Esophagus squamous epithelium (tissue), 5 donors: ENCODE results near the gene RPS6KA6. TPM values are rescaled to one million over a fixed set of nuclear protein-coding genes. Genes with fewer than 3 reads are reported as not detected.
A peak's percentile ranks its signal among the peaks of the same experiment; 100 is the strongest.

ENCODE experiments used
- DNase-seq: peaks from one replicate; lab custom pipeline; 2025; lab: John Stamatoyannopoulos, UW
- H3K27ac ChIP-seq, 4 donors: fragments of 200-600 bp; sonication (generic); one replicate each; pipeline ENCODE4 v1.5.1; 2016 to 2019; ENCODE audit warnings: mild to moderate bottlenecking in 1 of 4
- H3K27me3 ChIP-seq, 4 donors: fragments of 200-600 bp; sonication (generic); 1 replicate in 3 of 4; 2 replicates in 1 of 4; pipeline versions ENCODE4 v1.5.1 to v1.6.0; 2017 to 2021; ENCODE audit warnings: antibody characterized with exemption in 1 of 4
- H3K36me3 ChIP-seq, 3 donors: fragments of 200-600 bp; sonication (generic); one replicate each; pipeline ENCODE4 v1.5.1; 2016 to 2019
- H3K4me1 ChIP-seq, 3 donors: fragments of 200-600 bp; sonication (generic); one replicate each; pipeline ENCODE4 v1.5.1; 2017 to 2019
- H3K4me3 ChIP-seq, 4 donors: fragments of 200-600 bp; sonication (generic); 1 replicate in 3 of 4; 2 replicates in 1 of 4; pipeline ENCODE4 v1.5.1; 2016 to 2019; ENCODE audit warnings: mild to moderate bottlenecking in 2 of 4, moderate library complexity in 1 of 4
- H3K9me3 ChIP-seq, 3 donors: fragments of 200-600 bp; sonication (generic); one replicate each; pipeline ENCODE4 v1.5.1; 2016 to 2019
- CTCF ChIP-seq, 6 experiments: fragments of 450-650 bp in 4 of 6; fragments of 200-600 bp in 2 of 6; sonication (generic) in 2 of 6; IDR thresholded peaks; one replicate each; pipeline ENCODE4 v1.5.1; 2016 to 2019; ENCODE audit warnings: antibody characterized with exemption in 6 of 6, mild to moderate bottlenecking in 4 of 6, moderate library complexity in 4 of 6
- POLR2A ChIP-seq, 4 donors: fragments of 450-650 bp; IDR thresholded peaks; one replicate each; pipeline ENCODE4 v1.6.1; 2017; ENCODE audit warnings: antibody characterized with exemption in 4 of 4, mild to moderate bottlenecking in 4 of 4, moderate library complexity in 3 of 4
- WGBS, 2 donors: methylation state at CpG; one replicate each; pipeline ENCODE4 v1.1.5; 2018; 5-methylcytosine and 5-hydroxymethylcytosine counted together
- intact Hi-C: fragments of 100-400 bp; cut with DNase I; formaldehyde crosslinking; loops from one replicate; pipeline ENCODE4 v1.15.0; 2022
- total RNA-seq, 4 donors: library from RNA; depleted of rRNA; stranded (reverse); fragments of >200 nt; gene quantifications; one replicate each; pipeline ENCODE4 v1.1.0, GENCODE V29; 2016
- donor health status: DM: yes; HTN: yes; CAD: no.

RPS6KA6 gene
- 1 to 10 TPM in 3 of 4 donors, under 1 TPM in 1; 0.92 to 2.9 (median 1.9) TPM for total RNA-seq

DNA sequence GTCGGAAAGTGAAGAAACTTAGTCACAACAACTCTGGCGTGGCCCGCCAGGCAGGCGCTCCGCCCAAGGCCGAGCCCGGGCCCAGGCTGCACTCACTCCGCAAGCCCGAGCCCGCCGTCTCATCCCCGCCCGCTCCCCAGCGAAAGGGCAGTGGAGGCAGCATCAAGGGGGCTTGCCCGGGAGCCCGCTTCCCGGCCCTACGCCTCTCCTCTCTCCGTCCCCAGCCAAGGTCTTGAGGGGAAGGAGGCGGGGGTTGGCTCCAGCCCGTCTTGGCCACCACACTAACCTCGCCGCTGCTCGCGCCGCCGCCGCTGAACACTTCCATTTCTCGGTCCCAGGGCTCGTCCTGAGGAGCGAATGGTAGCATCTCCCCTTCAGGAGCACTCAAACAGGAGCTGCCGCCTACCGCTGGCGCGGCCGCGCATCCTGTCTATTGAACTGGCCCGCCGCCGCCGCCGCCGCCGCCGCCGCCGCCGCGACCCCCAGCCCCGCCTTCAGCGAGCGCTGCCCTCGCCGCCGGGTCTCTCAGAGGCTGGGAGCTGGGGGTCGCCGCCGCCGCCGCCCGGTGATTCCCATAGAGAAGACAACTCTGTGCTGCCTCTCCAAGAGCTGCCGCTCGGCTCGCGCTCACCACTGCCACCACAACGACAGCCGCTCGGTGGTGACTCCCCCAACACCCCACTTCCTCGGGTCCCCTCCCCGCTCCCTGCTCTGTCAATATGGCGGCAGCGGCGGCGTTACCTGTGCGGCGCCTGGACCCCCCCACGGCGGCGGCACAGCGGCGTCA lies at the start of gene RPS6KA6:
Gene RPS6KA6, minus strand, starts transcription at position 667 of the 787 bp plus-strand sequence. Its CDS starts 300 bp downstream, at position 367.
- Histone ChIP-seq H3K9me3 (no peaks in the 10 kb centered on the region), H3K4me3 (peak within 1 kb of the TSS; percentile 47 to 69 (median 58)), H3K36me3 (no peaks in the 10 kb centered on the region), H3K27me3 (no peaks in the 10 kb centered on the region), H3K4me1 (no peaks in the 10 kb centered on the region), H3K27ac (peak within 1 kb of the TSS; percentile 49 to 74 (median 64))
- intact Hi-C loops: no loop called here
- TF ChIP-seq POLR2A (IDR thresholded peaks at IDR 0.05) (no peak), CTCF (IDR thresholded peaks at IDR 0.05) (no peak)
- 25% methylated on average over 8 of the region's 81 CpGs; no CpG with 5 or more reads in 1 of the 2 donors for WGBS, 2 donors
- DNase-seq: no peak

- TF ChIP-seq POLR2A (IDR thresholded peaks at IDR 0.05) (no peak), CTCF (IDR thresholded peaks at IDR 0.05) (no peak)
- 86% methylated on average over 2 of the region's 3 CpGs; no CpG with 5 or more reads in 1 of the 2 donors for WGBS, 2 donors
- Histone ChIP-seq H3K36me3 (no peaks in the 10 kb centered on the region), H3K27me3 (no peaks in the 10 kb centered on the region), H3K4me3 (no peak overlapping the region), H3K27ac (no peak overlapping the region), H3K9me3 (no peaks in the 10 kb centered on the region), H3K4me1 (no peaks in the 10 kb centered on the region)
- intact Hi-C loops: no loop called here
- no peak for DNase-seq
These were observed 36.7 kb upstream of the RPS6KA6 start for GRCh38 chrX:84224741-84225140.

- H3K4me1 ChIP-seq: no peaks in the 10 kb centered on the region
- no peaks in the 10 kb centered on the region for H3K27me3 ChIP-seq
- intact Hi-C loops: no loop called here
- no peaks in the 10 kb centered on the region for H3K36me3 ChIP-seq
- H3K27ac ChIP-seq: no peak overlapping the region
- TF ChIP-seq POLR2A (IDR thresholded peaks at IDR 0.05): no peak
- TF ChIP-seq CTCF (IDR thresholded peaks at IDR 0.05): no peak
- no peak overlapping the region for H3K4me3 ChIP-seq
- DNase-seq: no peak
- H3K9me3 ChIP-seq: no peaks in the 10 kb centered on the region
These were observed 35.3 kb upstream of the RPS6KA6 start for GRCh38 chrX:84223261-84223660.

DNA sequence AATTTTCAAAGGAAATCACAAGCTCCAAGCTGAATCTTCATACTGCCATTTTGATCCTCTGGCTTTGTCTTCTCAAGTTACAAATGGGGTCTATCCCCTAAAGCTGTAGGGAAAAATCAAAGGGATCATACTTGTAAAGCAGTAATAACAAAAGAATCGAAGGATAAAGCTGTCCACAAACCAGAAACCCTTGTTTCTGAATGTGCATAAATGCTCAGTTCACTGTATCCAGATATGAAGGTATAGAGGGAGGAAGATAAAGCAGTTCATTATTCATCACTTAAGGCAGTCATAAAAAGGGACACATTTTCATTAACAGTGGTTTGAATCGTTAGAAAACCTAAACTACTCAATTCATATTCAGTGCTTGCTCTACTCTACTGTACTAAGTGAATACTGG lies 33.2 kb upstream of the RPS6KA6 start:
- H3K27ac ChIP-seq: no peak overlapping the region
- WGBS, 2 donors: 34 to 70% methylated on average over 2 of the region's 2 CpGs
- H3K36me3 ChIP-seq: no peaks in the 10 kb centered on the region
- TF ChIP-seq POLR2A (IDR thresholded peaks at IDR 0.05) (no peak), CTCF (IDR thresholded peaks at IDR 0.05) (no peak)
- H3K4me3 ChIP-seq: no peak overlapping the region
- intact Hi-C loops: no loop called here
- no peaks in the 10 kb centered on the region for H3K27me3 ChIP-seq
- H3K9me3 ChIP-seq: no peaks in the 10 kb centered on the region
- no peaks in the 10 kb centered on the region for H3K4me1 ChIP-seq
- DNase-seq: no peak

DNA sequence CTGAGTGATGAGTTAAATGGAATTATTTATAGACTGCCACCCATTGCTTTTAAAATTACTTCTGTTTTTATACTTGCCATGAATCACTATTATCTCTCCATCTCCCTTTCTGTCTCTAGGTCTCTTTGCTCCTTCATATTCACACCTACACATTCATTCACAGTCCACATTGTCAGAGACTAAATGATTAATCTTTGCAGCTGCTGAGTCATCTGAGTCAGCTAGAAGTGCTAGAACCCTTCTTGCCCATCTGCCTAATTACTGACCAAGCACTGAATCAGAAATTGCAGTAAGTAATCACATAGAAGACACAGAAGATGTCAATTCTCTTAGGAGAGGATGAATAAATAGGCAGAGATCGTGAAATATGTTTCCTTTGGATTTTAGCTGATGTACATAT lies 31.6 kb upstream of the RPS6KA6 start:
- Histone ChIP-seq H3K9me3 (no peaks in the 10 kb centered on the region), H3K27me3 (no peaks in the 10 kb centered on the region), H3K4me1 (no peaks in the 10 kb centered on the region), H3K27ac (no peak overlapping the region), H3K36me3 (no peaks in the 10 kb centered on the region), H3K4me3 (no peak overlapping the region)
- intact Hi-C loops: no loop called here
- no peak for DNase-seq
- WGBS, 2 donors: 21 to 33% methylated on average over 1 of the region's 1 CpG
- TF ChIP-seq CTCF (IDR thresholded peaks at IDR 0.05): no peak
- TF ChIP-seq POLR2A (IDR thresholded peaks at IDR 0.05): no peak
